ENCODE measurements around the gene TTLL8.

The TTLL8 gene

GRCh38 chr22:50000587-50001387 lies 57.3 kb downstream of the TTLL8 start:
- Histone ChIP-seq H3K4me3 (ENCODE audit: low read depth in 1 of 2, low read length in 2 of 2) (no peak overlapping the region), H3K27ac (ENCODE audit: low read length) (no peak overlapping the region), H3K27me3 (ENCODE audit: low read depth, low read length) (no peaks in the 10 kb centered on the region)

GRCh38 chr22:49999946-50000586 lies 58.0 kb downstream of the TTLL8 start:
- H3K4me3 ChIP-seq (ENCODE audit: low read depth in 1 of 2, low read length in 2 of 2) = no peak overlapping the region
- no peak overlapping the region for H3K27ac ChIP-seq (ENCODE audit: low read length)
- no peaks in the 10 kb centered on the region for H3K27me3 ChIP-seq (ENCODE audit: low read depth, low read length)
- no peaks in the 10 kb centered on the region for H3K9me3 ChIP-seq (ENCODE audit: control insufficient read depth in 1 of 2, low read length in 2 of 2)
- H3K36me3 ChIP-seq (ENCODE audit: control insufficient read depth in 1 of 2, insufficient read depth in 2 of 2, low read length in 2 of 2) = no peaks in the 10 kb centered on the region
- H3K4me1 ChIP-seq (ENCODE audit: control insufficient read depth in 1 of 2, insufficient read depth in 2 of 2, low read length in 2 of 2) = no peaks in the 10 kb centered on the region

More at GRCh38 chr22:50000587-50001387, 57.3 kb downstream of the TTLL8 start:
- H3K36me3 ChIP-seq (ENCODE audit: control insufficient read depth in 1 of 2, insufficient read depth in 2 of 2, low read length in 2 of 2) = no peaks in the 10 kb centered on the region
- H3K9me3 ChIP-seq (ENCODE audit: control insufficient read depth in 1 of 2, low read length in 2 of 2) = no peaks in the 10 kb centered on the region
- H3K4me1 ChIP-seq (ENCODE audit: control insufficient read depth in 1 of 2, insufficient read depth in 2 of 2, low read length in 2 of 2) = no peaks in the 10 kb centered on the region

GRCh38 chr22:49999063-49999945 lies 58.8 kb downstream of the TTLL8 start:
- H3K27ac ChIP-seq (ENCODE audit: low read length) = no peak overlapping the region
- no peaks in the 10 kb centered on the region for H3K4me1 ChIP-seq (ENCODE audit: control insufficient read depth in 1 of 2, insufficient read depth in 2 of 2, low read length in 2 of 2)
- H3K9me3 ChIP-seq (ENCODE audit: control insufficient read depth in 1 of 2, low read length in 2 of 2) = no peaks in the 10 kb centered on the region
- no peak overlapping the region for H3K4me3 ChIP-seq (ENCODE audit: low read depth in 1 of 2, low read length in 2 of 2)
- no peaks in the 10 kb centered on the region for H3K36me3 ChIP-seq (ENCODE audit: control insufficient read depth in 1 of 2, insufficient read depth in 2 of 2, low read length in 2 of 2)
- no peaks in the 10 kb centered on the region for H3K27me3 ChIP-seq (ENCODE audit: low read depth, low read length)

GRCh38 chr22:49998718-49999062 lies 59.4 kb downstream of the TTLL8 start:
- Histone ChIP-seq H3K27me3 (ENCODE audit: low read depth, low read length) (no peaks in the 10 kb centered on the region), H3K9me3 (ENCODE audit: control insufficient read depth in 1 of 2, low read length in 2 of 2) (no peaks in the 10 kb centered on the region), H3K4me3 (ENCODE audit: low read depth in 1 of 2, low read length in 2 of 2) (no peak overlapping the region), H3K27ac (ENCODE audit: low read length) (no peak overlapping the region), H3K4me1 (ENCODE audit: control insufficient read depth in 1 of 2, insufficient read depth in 2 of 2, low read length in 2 of 2) (no peaks in the 10 kb centered on the region), H3K36me3 (ENCODE audit: control insufficient read depth in 1 of 2, insufficient read depth in 2 of 2, low read length in 2 of 2) (no peaks in the 10 kb centered on the region)

GRCh38 chr22:49997932-49998717 lies 60.0 kb downstream of the TTLL8 start:
- H3K4me3 ChIP-seq (ENCODE audit: low read depth in 1 of 2, low read length in 2 of 2) = no peak overlapping the region
- H3K9me3 ChIP-seq (ENCODE audit: control insufficient read depth in 1 of 2, low read length in 2 of 2) = no peaks in the 10 kb centered on the region
- no peaks in the 10 kb centered on the region for H3K4me1 ChIP-seq (ENCODE audit: control insufficient read depth in 1 of 2, insufficient read depth in 2 of 2, low read length in 2 of 2)
- no peaks in the 10 kb centered on the region for H3K36me3 ChIP-seq (ENCODE audit: control insufficient read depth in 1 of 2, insufficient read depth in 2 of 2, low read length in 2 of 2)
- no peak overlapping the region for H3K27ac ChIP-seq (ENCODE audit: low read length)
- H3K27me3 ChIP-seq (ENCODE audit: low read depth, low read length) = no peaks in the 10 kb centered on the region

- no peak overlapping the region for H3K27ac ChIP-seq (ENCODE audit: low read length)
- H3K4me3 ChIP-seq (ENCODE audit: low read depth in 1 of 2, low read length in 2 of 2) = no peak overlapping the region
- H3K4me1 ChIP-seq (ENCODE audit: control insufficient read depth in 1 of 2, insufficient read depth in 2 of 2, low read length in 2 of 2) = peaks cover 0 to 3% of the 10 kb centered on the region in 2 donors
- no peaks in the 10 kb centered on the region for H3K36me3 ChIP-seq (ENCODE audit: control insufficient read depth in 1 of 2, insufficient read depth in 2 of 2, low read length in 2 of 2)
- H3K27me3 ChIP-seq (ENCODE audit: low read depth, low read length) = no peaks in the 10 kb centered on the region
- peaks cover 0 to under 1% of the 10 kb centered on the region in 2 donors for H3K9me3 ChIP-seq (ENCODE audit: control insufficient read depth in 1 of 2, low read length in 2 of 2)
These were observed 60.9 kb downstream of the TTLL8 start for GRCh38 chr22:49997251-49997599.

- no peaks in the 10 kb centered on the region for H3K27me3 ChIP-seq (ENCODE audit: low read depth, low read length)
- H3K9me3 ChIP-seq (ENCODE audit: control insufficient read depth in 1 of 2, low read length in 2 of 2) = peaks cover 0 to 5% of the 10 kb centered on the region in 2 donors
- no peak overlapping the region for H3K4me3 ChIP-seq (ENCODE audit: low read depth in 1 of 2, low read length in 2 of 2)
- H3K27ac ChIP-seq (ENCODE audit: low read length) = no peak overlapping the region
- peaks cover 0 to 3% of the 10 kb centered on the region in 2 donors for H3K4me1 ChIP-seq (ENCODE audit: control insufficient read depth in 1 of 2, insufficient read depth in 2 of 2, low read length in 2 of 2)
- H3K36me3 ChIP-seq (ENCODE audit: control insufficient read depth in 1 of 2, insufficient read depth in 2 of 2, low read length in 2 of 2) = no peaks in the 10 kb centered on the region
These were observed 61.4 kb downstream of the TTLL8 start for GRCh38 chr22:49996518-49997250.

GRCh38 chr22:49996119-49996517 lies 62.0 kb downstream of the TTLL8 start:
- peaks cover 0 to 3% of the 10 kb centered on the region in 2 donors for H3K4me1 ChIP-seq (ENCODE audit: control insufficient read depth in 1 of 2, insufficient read depth in 2 of 2, low read length in 2 of 2)
- H3K27ac ChIP-seq (ENCODE audit: low read length) = no peak overlapping the region
- H3K27me3 ChIP-seq (ENCODE audit: low read depth, low read length) = no peaks in the 10 kb centered on the region
- no peak overlapping the region for H3K4me3 ChIP-seq (ENCODE audit: low read depth in 1 of 2, low read length in 2 of 2)
- H3K36me3 ChIP-seq (ENCODE audit: control insufficient read depth in 1 of 2, insufficient read depth in 2 of 2, low read length in 2 of 2) = no peaks in the 10 kb centered on the region
- peaks cover 0 to 10% of the 10 kb centered on the region in 2 donors for H3K9me3 ChIP-seq (ENCODE audit: control insufficient read depth in 1 of 2, low read length in 2 of 2)

GRCh38 chr22:49995361-49996118 lies 62.6 kb downstream of the TTLL8 start:
- Histone ChIP-seq H3K9me3 (ENCODE audit: control insufficient read depth in 1 of 2, low read length in 2 of 2) (peaks cover 0 to 13% of the 10 kb centered on the region in 2 donors), H3K4me1 (ENCODE audit: control insufficient read depth in 1 of 2, insufficient read depth in 2 of 2, low read length in 2 of 2) (peaks cover 0 to 3% of the 10 kb centered on the region in 2 donors), H3K27ac (ENCODE audit: low read length) (no peak overlapping the region), H3K4me3 (ENCODE audit: low read depth in 1 of 2, low read length in 2 of 2) (no peak overlapping the region), H3K27me3 (ENCODE audit: low read depth, low read length) (no peaks in the 10 kb centered on the region), H3K36me3 (ENCODE audit: control insufficient read depth in 1 of 2, insufficient read depth in 2 of 2, low read length in 2 of 2) (no peaks in the 10 kb centered on the region)

- H3K27me3 ChIP-seq (ENCODE audit: low read depth, low read length) = no peaks in the 10 kb centered on the region
- H3K4me1 ChIP-seq (ENCODE audit: control insufficient read depth in 1 of 2, insufficient read depth in 2 of 2, low read length in 2 of 2) = peaks cover 0 to 3% of the 10 kb centered on the region in 2 donors
- H3K36me3 ChIP-seq (ENCODE audit: control insufficient read depth in 1 of 2, insufficient read depth in 2 of 2, low read length in 2 of 2) = no peaks in the 10 kb centered on the region
- no peak overlapping the region for H3K27ac ChIP-seq (ENCODE audit: low read length)
- peaks cover 0 to 15% of the 10 kb centered on the region in 2 donors for H3K9me3 ChIP-seq (ENCODE audit: control insufficient read depth in 1 of 2, low read length in 2 of 2)
- no peak overlapping the region for H3K4me3 ChIP-seq (ENCODE audit: low read depth in 1 of 2, low read length in 2 of 2)
These were observed 63.1 kb downstream of the TTLL8 start for GRCh38 chr22:49995041-49995360.
